NB4 (cell line): ENCODE results near the gene ZFAND2B.
A peak's percentile ranks its signal among the peaks of the same experiment; 100 is the strongest.
"Not testable (repeated sequence)": the region's sequence is repeated elsewhere in the genome, so short reads cannot be mapped to it uniquely, and the experiment has no call there.

Experiments
- CTCF ChIP-seq: IDR thresholded peaks from one replicate; pipeline ENCODE4 v1.5.1; 2012; ENCODE audit warnings: low read depth, low read length
- MYC ChIP-seq: IDR thresholded peaks from 2 replicates; pipeline ENCODE4 v1.6.1; 2011; ENCODE audit warnings: low read depth, low read length
- POLR2A ChIP-seq: IDR thresholded peaks from 2 replicates; pipeline ENCODE4 v1.6.1; 2011; ENCODE audit warnings: mild to moderate bottlenecking; ENCODE audit not compliant: insufficient read length; ENCODE audit errors: extremely low read depth

- TF ChIP-seq CTCF, MYC: not testable (repeated sequence)
- peak; percentile 52 for TF ChIP-seq POLR2A
These were observed 5.9 kb upstream of the ZFAND2B start for GRCh38 chr2:219200502-219201326.
